GM21447 (cell line): Measurements from ENCODE around the gene MRM3.
"Not testable (repeated sequence)": the region's sequence is repeated elsewhere in the genome, so short reads cannot be mapped to it uniquely, and the experiment has no call there.

Experiments
- ATAC-seq: cut with Tn5 transposase; IDR thresholded peaks from one replicate; pipeline ENCODE4 v1.9.1; 2021; ENCODE audit not compliant: unreplicated experiment

MRM3 gene

DNA sequence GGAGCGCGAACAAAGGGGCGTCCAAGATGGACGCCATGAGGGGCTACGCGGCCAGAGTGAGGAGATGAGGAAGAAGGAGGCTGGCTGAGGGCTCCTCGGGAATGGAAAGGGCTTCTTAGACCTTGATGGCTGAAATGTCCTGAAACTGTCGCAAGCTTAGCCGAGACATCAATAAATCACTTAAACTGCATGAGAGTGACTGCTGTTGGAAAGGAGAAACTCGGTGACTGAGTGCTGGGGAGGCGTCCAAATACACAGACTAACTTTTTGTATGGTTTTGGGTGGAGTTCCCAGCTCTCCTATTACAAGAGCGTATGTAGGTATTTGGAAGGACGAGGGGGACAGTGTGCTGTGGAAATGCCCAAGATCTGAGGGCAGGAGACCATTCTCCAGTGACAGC is 28.7 kb upstream of the MRM3 start:
- no peak for ATAC-seq

GRCh38 chr17:755319-755961 is 26.7 kb upstream of the MRM3 start:
- not testable (repeated sequence) for ATAC-seq

GRCh38 chr17:756010-756567 is 26.1 kb upstream of the MRM3 start:
- ATAC-seq: not testable (repeated sequence)

- ATAC-seq: no peak
Observed at GRCh38 chr17:759964-760363, 22.2 kb upstream of the MRM3 start.

DNA sequence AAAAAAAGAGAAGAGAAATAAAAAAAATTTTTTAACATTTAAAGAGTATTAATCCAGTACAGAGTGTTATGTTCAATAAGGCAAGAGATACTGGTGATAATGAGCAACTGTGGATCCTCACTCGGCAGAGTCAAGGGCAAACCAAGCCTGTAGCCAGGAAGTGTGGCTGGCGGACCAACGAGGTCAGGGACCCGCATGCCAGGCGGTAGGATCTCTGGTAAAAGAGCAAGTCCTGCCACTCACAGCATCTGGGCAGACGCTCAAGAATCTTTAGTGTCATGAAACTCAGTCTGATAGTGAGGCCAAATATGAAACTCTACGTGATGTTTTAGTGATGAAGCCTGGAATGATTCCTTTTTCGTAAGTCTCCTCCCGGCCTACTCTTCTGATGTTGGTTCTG is 21.8 kb upstream of the MRM3 start:
- ATAC-seq: no peak

DNA sequence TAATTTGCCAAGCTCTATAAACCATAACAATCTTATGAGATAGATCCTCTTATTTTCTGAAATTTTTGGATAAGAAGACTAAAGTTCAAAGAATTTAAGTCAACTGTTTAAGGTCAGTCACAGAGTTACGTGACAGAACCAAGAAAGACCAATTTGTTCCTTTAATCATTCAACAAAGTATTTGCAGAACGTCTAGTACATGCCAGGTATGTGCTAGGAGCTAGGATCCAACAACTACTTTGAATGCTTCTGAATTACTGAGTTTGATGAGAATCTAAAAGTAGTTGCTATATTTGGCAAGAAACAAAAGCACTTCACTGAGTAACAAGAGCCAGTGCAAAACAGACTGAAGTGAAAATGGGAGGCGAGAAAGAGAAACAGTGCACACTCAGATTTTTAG is 15.1 kb upstream of the MRM3 start:
- ATAC-seq: no peak

- ATAC-seq: no peak
Observed at GRCh38 chr17:773016-773415, 9.1 kb upstream of the MRM3 start.

DNA sequence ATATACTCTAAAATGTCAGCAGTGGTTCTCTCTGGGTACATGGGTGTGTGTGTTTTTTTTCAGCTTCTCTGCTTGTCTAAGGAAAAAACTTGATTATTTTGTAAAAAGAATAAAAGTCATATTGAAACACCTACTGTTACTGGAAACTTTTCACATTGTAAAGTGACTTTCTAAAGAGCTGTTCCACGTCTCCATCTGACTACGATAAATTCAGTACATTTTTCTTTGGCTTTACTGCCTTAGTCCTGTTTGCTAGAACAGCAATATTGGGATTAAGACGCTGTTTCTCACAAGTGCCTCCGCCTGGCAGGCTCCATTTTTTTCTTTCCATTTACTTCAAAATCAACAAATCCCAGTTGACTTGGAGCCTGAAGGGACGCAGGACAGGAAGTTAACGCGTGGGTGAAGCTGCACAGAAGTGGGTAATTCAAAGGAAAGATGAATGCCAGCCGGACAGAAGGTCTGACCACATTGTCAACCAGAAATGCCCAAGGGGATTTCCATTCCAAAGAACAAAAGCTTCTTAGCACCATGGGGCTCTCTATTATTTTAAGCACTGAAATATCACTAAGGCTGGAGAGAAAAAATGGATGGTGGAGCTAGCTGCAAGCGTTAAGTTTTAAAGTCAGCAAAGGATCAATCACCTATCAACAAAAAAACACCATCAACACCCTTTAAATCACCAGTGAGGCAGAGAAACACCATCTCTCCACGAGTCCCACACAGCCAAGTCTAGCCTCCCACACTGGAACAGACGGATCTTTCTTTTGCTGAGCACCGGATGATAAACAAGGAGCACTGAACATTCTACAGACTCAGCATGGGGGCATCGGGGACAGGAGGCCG is 8.5 kb upstream of the MRM3 start:
- ATAC-seq: no peak

DNA sequence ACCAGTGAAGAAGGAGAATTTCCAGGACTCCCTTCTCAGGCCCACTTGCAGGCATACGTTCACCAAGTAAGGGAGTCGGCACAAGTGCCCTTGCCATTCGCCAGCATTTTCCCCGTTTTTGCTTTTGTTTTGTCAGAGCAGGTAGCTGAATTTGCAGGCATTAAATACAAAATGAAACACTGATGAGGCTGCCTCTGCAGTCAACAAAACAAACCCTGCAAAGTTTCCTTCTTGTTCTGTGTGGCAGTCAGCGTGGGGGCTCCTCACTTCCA is 7.9 kb upstream of the MRM3 start:
- ATAC-seq: no peak

DNA sequence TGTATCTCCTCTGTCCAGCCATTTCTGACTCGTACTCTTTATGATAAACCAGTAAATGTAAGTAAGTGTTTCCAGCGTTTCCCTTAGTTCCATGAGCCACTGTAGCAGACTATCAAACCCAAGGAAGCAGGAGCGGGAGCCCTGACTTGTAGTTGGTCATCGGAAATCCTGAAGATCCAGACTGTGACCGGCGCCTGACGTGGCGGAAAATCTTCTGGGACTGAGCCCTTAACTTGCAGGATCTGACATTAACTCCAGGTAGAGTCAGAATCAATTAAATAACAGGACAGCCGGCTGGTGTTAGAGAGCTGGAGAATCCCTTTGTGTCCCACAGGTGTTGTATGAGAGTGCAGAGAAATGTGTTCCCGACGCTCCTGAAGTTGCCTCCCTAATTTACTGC is 4.1 kb upstream of the MRM3 start:
- no peak for ATAC-seq

DNA sequence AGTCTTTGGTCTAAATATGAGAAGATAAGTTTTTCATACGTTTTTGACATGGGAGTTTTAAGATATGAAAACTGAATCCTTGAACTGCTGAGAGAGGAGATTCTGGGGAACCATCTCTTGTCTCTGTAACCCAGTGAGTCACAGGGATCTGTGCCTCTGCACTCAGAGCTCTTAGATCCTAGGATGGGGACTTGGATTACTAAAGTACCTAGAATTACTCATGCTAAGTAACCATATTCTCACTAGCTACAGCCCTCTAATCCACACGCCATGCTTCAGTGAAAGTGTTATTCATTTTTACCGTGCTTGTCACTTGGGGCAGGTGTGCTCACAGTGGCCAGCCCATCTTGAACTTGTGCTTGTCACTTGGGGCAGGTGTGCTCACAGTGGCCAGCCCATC is 2.0 kb downstream of the MRM3 start:
- no peak for ATAC-seq

GRCh38 chr17:785901-786300 is 3.7 kb downstream of the MRM3 start:
- ATAC-seq: not testable (repeated sequence)

DNA sequence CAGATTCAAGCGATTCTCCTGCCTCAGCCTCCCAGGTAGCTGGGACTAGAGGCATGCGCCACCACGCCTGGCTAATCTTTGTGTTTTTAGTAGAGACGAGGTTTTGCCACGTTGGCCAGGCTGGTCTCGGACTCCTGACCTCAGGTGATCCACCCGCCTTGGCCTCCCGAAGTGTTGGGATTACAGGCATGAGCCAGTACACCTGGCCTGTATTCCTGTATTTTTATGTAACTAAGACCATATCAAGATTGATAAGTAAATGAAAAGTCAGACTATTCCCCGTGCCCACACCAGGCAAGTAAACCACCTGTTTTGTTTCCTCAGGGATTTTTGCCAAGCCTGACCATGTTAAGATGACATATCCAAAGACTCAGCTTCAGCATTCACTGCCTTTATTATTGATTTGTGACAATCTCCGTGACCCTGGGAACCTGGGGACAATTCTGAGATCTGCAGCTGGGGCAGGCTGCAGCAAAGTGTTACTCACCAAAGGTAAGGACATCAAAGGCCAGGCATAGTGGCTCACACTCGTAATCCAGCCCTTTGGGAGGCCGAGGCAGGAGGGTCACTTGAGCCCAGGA is 5.6 kb downstream of the MRM3 start:
- ATAC-seq: no peak

GRCh38 chr17:788551-788950 is 6.4 kb downstream of the MRM3 start:
- no peak for ATAC-seq

- ATAC-seq: no peak
Observed at GRCh38 chr17:789160-789840, 7.1 kb downstream of the MRM3 start.

DNA sequence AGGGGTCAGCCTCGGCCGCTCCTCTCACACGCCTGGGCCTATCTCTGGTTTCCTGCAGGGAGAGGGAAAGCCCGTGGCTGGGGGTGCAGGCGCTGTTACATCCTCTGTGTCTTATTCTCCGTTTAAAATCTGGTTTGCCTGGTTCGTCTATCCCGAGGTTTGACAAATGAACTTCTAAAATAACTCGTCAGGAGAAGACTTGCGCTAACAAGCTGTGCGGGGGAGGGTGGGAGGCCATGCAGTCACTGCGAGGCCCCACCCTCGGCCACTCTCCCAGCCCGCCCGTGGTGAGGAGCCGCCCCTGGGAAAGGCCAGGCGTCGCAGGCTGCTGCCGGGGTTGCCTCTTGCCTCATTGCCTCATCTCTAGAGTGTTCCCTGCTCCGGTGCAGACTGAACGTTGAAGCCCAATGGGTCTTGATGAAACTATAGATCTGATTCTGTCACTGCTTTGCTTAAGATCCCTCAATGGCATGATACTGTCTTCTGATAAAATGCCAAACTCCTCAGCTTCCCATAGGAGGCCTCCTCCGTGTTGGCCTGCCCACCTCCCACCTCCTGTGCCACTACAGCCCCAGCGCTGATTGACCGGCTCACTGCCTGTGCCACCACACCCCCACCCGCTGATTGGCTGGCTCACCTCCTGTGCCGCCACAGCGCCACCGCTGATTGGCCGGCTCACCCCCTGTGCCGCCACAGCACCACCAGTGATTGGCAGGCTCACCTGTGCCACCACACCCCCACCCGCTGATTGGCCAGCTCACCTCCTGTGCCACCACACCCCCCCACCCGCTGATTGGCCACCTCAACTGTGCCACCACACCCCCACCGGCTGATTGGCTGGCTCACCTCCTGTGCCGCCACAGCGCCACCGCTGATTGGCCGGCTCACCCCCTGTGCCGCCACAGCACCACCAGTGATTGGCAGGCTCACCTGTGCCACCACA is 8.0 kb downstream of the MRM3 start:
- not testable (repeated sequence) for ATAC-seq

DNA sequence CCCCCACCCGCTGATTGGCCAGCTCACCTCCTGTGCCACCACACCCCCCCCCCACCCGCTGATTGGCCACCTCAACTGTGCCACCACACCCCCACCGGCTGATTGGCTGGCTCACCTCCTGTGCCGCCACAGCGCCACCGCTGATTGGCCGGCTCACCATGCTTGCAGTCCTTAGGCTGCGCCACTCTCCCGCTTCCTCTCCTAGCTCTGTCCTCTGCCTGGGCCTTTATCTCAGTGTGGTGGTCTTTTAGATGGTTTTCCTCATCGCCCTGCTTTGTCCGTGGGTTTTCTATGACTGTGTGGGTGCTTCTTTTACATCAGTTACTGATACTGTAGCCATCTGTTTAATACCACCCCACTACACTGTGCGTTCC is 8.7 kb downstream of the MRM3 start:
- ATAC-seq: not testable (repeated sequence)

DNA sequence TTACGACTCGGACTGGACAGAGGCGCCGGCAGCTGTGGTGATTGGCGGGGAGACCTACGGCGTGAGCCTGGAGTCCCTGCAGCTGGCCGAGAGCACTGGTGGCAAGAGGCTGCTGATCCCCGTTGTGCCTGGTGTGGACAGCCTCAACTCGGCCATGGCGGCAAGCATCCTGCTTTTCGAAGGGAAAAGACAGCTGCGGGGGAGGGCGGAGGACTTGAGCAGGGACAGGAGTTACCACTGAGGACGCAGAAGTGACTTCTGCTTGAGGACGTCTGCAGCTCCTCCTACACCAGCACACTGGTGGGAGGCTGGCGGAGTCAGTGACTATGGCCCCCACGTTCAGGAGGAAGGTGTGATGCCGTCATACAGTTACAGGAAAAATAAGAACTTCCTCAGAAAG is 9.7 kb downstream of the MRM3 start:
- no peak for ATAC-seq

DNA sequence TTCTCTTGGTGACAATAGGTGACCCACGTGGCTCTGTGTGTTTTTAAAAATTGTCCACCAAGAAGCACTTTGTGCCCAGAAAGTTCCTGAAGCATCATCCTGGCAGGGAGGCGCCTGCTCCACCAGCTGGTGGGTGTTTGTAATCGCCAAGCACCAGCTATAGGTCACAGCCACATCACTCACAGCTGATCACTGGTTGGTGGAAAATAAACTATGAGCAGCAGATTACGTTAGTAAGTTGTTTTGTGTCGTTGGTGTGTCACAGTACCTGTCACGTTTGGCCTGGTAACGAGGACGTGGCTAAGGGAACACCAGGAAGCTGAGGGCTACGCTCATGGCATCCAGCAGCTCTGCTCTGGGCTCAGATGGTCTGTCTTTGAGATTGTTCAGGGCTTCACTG is 10.1 kb downstream of the MRM3 start:
- no peak for ATAC-seq

DNA sequence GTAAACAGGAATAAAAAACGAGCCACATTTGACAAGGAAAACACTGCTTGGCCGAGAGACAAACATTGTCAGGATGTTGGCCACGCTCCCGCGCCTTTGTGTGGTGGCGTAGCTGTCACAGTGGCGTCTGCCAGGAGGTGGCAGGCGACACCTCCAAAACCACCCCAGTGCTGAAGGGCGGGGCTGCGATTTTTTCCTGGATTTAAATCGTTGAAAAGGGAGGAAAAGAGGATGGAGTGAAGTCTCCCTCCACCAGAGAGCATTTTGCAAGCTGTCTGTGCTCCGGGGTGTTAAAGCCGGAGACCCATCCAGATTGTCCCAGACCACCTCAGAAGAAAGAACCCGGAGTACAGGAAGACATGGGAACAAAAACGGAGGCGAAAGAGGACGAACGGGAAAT is 12.7 kb downstream of the MRM3 start:
- no peak for ATAC-seq

DNA sequence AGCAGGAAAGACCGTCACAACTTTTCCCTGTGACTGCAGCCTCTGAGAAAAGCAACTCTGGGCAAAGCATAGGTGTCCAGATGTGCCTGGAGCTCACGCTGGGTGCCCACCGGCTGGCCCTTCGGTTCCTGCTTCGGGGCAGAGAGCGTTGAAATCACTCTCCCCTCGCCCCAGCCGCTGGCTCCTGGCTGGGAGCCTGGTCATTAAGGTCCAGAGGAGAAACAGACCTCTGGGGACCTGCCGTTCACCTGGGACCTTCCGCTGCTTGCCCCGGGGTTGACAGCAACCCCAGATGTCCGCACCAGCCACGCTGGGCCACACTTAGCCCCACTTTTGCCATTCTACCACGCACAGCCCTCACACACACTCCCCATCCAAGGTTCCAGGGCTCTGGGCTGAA is 13.1 kb downstream of the MRM3 start:
- no peak for ATAC-seq
